ENCODE results near the gene NUDT4. TPM values are rescaled to one million over a fixed set of nuclear protein-coding genes. Genes with fewer than 3 reads are reported as not detected.

Gene NUDT4
- total RNA-seq, 4 donors from 2014 or later: 54.4 to 84.3 (median 69.9) TPM

DNA sequence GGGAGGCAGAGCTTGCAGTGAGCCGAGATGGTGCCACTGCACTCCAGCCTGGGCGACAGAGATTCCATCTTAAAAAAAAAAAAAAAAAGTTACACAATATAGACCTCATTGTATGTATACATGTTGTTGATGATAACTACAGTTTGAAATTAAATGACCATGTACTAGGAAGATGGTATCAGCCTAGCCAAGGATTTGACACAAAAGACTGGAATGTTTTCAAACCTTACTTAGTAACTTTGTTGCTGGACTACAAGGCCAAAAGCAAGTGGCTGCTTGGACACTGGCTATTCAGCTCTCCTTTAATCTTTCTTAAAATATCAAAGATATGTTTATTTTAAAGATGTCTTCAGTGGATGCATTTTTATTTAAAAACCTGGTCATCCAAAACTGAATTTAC, 18.9 kb upstream of the NUDT4 start:
- 88 to 98% methylated on average over 2 of the region's 2 CpGs for WGBS, 2 donors
- no peak overlapping the region for H3K27ac ChIP-seq

DNA sequence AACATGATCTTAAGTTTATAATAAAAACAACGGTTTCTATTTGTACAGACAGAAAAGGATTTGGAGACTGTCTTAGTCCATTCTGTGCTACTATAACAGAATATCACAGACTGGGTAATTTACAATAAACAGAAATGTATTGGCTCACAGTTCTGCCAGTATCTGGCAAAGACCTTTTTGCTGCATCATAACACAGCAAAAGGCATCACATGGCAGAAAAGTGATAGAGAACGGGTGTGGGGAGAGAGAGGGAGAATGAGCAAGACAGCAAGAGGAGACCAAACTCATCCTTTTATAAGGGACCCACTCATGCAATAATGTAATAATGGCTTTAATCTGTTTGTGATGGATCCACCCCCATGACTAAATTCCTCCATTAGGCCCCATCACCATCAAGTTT, 17.0 kb upstream of the NUDT4 start:
- WGBS, 2 donors: 53 to 64% methylated on average over 2 of the region's 2 CpGs
- Histone ChIP-seq H3K4me1 (no peaks in the 10 kb centered on the region), H3K9me3 (no peaks in the 10 kb centered on the region), H3K4me3 (no peak overlapping the region), H3K27ac (no peak overlapping the region), H3K27me3 (no peaks in the 10 kb centered on the region), H3K36me3 (no peaks in the 10 kb centered on the region)
- no peak for DNase-seq (ENCODE audit: low spot score in 2 of 2)
- TF ChIP-seq POLR2A (IDR thresholded peaks at IDR 0.05) (no peak), CTCF (IDR thresholded peaks at IDR 0.05) (no peak), EP300 (IDR thresholded peaks at IDR 0.05) (no peak)

More for the DNA sequence above, 18.9 kb upstream of the NUDT4 start:
- Histone ChIP-seq H3K36me3 (no peaks in the 10 kb centered on the region), H3K27me3 (no peaks in the 10 kb centered on the region), H3K4me3 (no peak overlapping the region), H3K9me3 (no peaks in the 10 kb centered on the region), H3K4me1 (no peaks in the 10 kb centered on the region)
- no peak for TF ChIP-seq EP300 (IDR thresholded peaks at IDR 0.05)
- TF ChIP-seq CTCF (IDR thresholded peaks at IDR 0.05): no peak
- TF ChIP-seq POLR2A (IDR thresholded peaks at IDR 0.05): no peak
- no peak for DNase-seq (ENCODE audit: low spot score in 2 of 2)

DNA sequence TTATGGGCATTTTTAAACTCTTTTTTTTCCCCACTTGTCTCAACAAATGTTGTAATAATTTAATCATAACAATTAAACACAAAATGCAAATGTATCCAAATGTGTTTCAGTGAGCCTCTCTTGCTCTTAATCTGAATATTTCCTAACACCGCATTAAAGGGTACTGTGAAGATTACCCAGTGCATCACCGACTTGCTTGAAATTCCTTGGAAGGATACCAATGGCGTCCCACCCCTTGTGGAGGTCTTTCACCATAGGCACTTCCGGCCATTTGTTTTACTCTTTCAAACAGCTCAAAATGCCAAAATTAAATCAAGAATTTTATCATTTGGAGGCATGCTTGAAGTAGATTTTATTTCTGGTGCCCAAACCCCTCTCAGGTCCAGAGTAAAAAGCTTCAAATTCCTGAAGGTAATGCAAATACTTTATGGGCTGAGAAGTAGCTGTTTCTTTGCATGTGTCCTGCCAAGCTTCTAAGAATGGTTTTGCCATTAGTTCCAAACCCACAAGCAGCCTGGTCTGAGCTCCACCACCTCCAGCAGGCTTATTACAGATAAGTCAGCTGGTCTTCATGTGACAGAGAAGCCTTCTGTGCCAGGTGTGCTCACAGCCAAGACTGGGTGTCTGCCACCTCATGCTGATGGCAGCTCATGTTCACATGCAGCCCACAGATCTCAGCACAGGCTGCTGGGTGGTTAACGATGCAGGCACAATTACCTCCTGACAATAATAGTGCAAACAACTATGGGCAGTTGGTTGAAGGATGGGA, 16.4 kb upstream of the NUDT4 start:
- Histone ChIP-seq H3K36me3 (no peaks in the 10 kb centered on the region), H3K27ac (no peak overlapping the region), H3K4me1 (no peaks in the 10 kb centered on the region), H3K4me3 (no peak overlapping the region), H3K9me3 (no peaks in the 10 kb centered on the region), H3K27me3 (no peaks in the 10 kb centered on the region)
- TF ChIP-seq CTCF (IDR thresholded peaks at IDR 0.05) (no peak), EP300 (IDR thresholded peaks at IDR 0.05) (no peak), POLR2A (IDR thresholded peaks at IDR 0.05) (no peak)
- WGBS, 2 donors: 75 to 80% methylated on average over 5 of the region's 5 CpGs
- no peak for DNase-seq (ENCODE audit: low spot score in 2 of 2)

GRCh38 chr12:93363841-93364297, 13.9 kb upstream of the NUDT4 start:
- Histone ChIP-seq H3K27me3 (no peaks in the 10 kb centered on the region), H3K27ac (no peak overlapping the region), H3K36me3 (no peaks in the 10 kb centered on the region), H3K4me3 (no peak overlapping the region), H3K4me1 (no peaks in the 10 kb centered on the region), H3K9me3 (no peaks in the 10 kb centered on the region)
- 72 to 78% methylated on average over 3 of the region's 3 CpGs for WGBS, 2 donors
- no peak for TF ChIP-seq CTCF (IDR thresholded peaks at IDR 0.05)
- no peak for TF ChIP-seq POLR2A (IDR thresholded peaks at IDR 0.05)
- no peak for TF ChIP-seq EP300 (IDR thresholded peaks at IDR 0.05)
- DNase-seq (ENCODE audit: low spot score in 2 of 2): no peak

DNA sequence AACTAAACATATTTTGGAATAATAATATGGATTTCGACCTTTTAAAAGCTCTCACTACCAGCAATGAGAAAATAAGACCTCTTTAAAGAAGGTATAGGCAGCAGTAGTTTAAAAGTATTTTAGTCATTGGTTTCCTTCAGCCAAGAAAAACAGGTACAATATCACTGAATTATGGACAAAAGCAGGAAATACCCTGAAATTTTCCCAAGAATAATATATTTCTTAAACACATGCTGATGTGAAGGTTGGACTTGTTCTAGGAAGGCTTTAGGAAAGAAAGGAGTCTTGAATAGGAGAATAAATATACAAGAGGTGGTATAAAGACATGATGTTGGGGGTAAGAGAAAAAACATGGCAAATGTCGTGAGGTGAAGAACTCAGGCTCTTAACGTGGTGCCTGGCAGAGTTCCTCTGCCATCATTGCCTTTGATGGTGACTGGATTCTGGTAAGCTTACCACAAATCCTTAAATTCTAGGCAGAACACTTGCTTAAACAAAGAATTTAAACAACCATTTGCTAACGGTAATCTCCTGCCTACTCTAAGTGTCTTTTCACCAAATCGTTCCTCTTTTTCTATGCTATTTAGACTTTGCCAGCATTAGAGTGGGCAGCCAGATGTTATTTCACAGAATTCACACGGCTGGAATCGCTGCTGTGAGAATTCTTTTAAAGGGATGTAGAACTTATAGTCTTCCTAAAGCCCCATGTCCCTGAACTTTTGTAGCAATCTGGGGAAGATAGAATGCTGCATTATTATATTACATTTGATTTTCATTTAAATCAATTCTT, 11.9 kb upstream of the NUDT4 start:
- Histone ChIP-seq H3K27me3 (no peaks in the 10 kb centered on the region), H3K4me3 (no peak overlapping the region), H3K9me3 (no peaks in the 10 kb centered on the region), H3K27ac (no peak overlapping the region), H3K36me3 (no peaks in the 10 kb centered on the region), H3K4me1 (no peaks in the 10 kb centered on the region)
- WGBS, 2 donors: 59 to 60% methylated on average over 7 of the region's 7 CpGs
- no peak for DNase-seq (ENCODE audit: low spot score in 2 of 2)
- TF ChIP-seq CTCF (IDR thresholded peaks at IDR 0.05) (no peak), POLR2A (IDR thresholded peaks at IDR 0.05) (no peak), EP300 (IDR thresholded peaks at IDR 0.05) (no peak)

Data from tibial nerve (tissue), 4 donors.